Loucy (cell line): ENCODE results near the gene NINL.
A peak's percentile ranks its signal among the peaks of the same experiment; 100 is the strongest.

ENCODE experiments used
- H2AFZ ChIP-seq: fragments of 200-600 bp; sonication (generic); 2 replicates; pipeline ENCODE4 v1.6.0; 2016; ENCODE audit warnings: antibody characterized with exemption, mild to moderate bottlenecking, low read length, moderate library complexity
- H3F3A ChIP-seq: fragments of 200-600 bp; 2 replicates; pipeline ENCODE4 v1.6.0; 2016; ENCODE audit warnings: antibody characterized with exemption, low read depth, mild to moderate bottlenecking
- H3K27me3 ChIP-seq: fragments of 200-600 bp; sonication (generic); 2 replicates; pipeline ENCODE4 v1.6.1; 2014; ENCODE audit warnings: low read length, mild to moderate bottlenecking; ENCODE audit not compliant: insufficient read depth, poor library complexity, severe bottlenecking
- H3K36me3 ChIP-seq: fragments of 200-600 bp; sonication (generic); 2 replicates; pipeline ENCODE4 v1.6.1; 2016; ENCODE audit warnings: low read length; ENCODE audit not compliant: insufficient read depth
- H3K4me1 ChIP-seq: fragments of 200-600 bp; sonication (generic); 2 replicates; pipeline ENCODE4 v1.5.1; 2014; ENCODE audit warnings: low read length, mild to moderate bottlenecking; ENCODE audit not compliant: insufficient read depth, poor library complexity, severe bottlenecking
- H3K4me2 ChIP-seq: fragments of 200-600 bp; sonication (generic); 2 replicates; pipeline ENCODE4 v1.6.0; 2014; ENCODE audit warnings: antibody characterized with exemption, low read length, low read depth, mild to moderate bottlenecking; ENCODE audit not compliant: poor library complexity, severe bottlenecking
- H3K4me3 ChIP-seq: fragments of 200-600 bp; sonication (generic); 2 replicates; pipeline ENCODE4 v1.5.1; 2014; ENCODE audit warnings: low read length, mild to moderate bottlenecking, mixed read lengths; ENCODE audit not compliant: poor library complexity, severe bottlenecking
- H3K79me2 ChIP-seq: fragments of 200-600 bp; sonication (generic); 2 replicates; pipeline ENCODE4 v1.6.1; 2014; ENCODE audit warnings: low read length; ENCODE audit not compliant: insufficient read depth
- H3K9ac ChIP-seq: fragments of 200-600 bp; sonication (generic); 2 replicates; pipeline ENCODE4 v1.6.0; 2014; ENCODE audit warnings: mild to moderate bottlenecking, low read depth, low read length, moderate library complexity; ENCODE audit not compliant: poor library complexity, severe bottlenecking
- H3K9me2 ChIP-seq: fragments of 200-600 bp; sonication (generic); replicated peaks from 2 replicates; pipeline ENCODE4 v1.6.1; 2016; ENCODE audit warnings: low read depth, low read length, mixed read lengths
- H3K9me3 ChIP-seq: fragments of 200-600 bp; sonication (generic); 2 replicates; pipeline ENCODE4 v1.6.1; 2014; ENCODE audit warnings: mild to moderate bottlenecking, antibody characterized with exemption, low read length, low read depth; ENCODE audit not compliant: insufficient read depth
- H4K20me1 ChIP-seq: fragments of 200-600 bp; sonication (generic); 2 replicates; pipeline ENCODE4 v1.6.0; 2014; ENCODE audit warnings: antibody characterized with exemption, low read length, mild to moderate bottlenecking; ENCODE audit not compliant: insufficient read depth, poor library complexity, severe bottlenecking
- EZH2phosphoT487 ChIP-seq: fragments of 200-600 bp; IDR thresholded peaks from 2 replicates; pipeline ENCODE4 v1.6.1; 2018; ENCODE audit warnings: antibody characterized with exemption, mild to moderate bottlenecking, moderate library complexity, borderline replicate concordance
- TF ChIP-seq, protein P1 (sequence below): fragments of 200-600 bp; sonication (generic); conservative IDR thresholded peaks from 2 replicates; pipeline ENCODE4 v1.5.1; 2014; ENCODE audit warnings: mild to moderate bottlenecking, antibody characterized with exemption, low read length

Gene NINL

DNA sequence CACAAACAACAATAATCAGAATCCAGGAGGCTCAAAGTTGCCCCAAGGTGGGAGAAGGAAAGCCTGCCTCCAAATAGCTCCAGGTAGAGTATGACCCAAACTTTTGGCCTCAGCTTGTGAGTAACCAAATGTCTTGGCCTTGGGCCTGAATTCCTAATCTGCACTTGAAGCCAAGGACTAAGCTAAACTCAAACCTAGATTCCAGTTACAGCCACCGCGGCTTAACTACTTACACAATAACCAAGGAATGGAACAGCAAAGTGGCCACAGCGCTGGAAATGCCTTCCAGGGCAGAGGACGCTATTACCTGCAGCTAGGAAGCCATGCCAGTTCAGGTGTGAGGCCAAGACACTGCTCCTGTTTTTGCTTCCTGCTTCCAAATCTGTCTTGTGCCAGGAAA, 4.6 kb downstream of the NINL start:
- Histone ChIP-seq H4K20me1 (peaks cover 53% of the 10 kb centered on the region), H3K9me3 (no peaks in the 10 kb centered on the region), H3K4me2 (peak overlapping the region; percentile 81), H3F3A (0 out of 2 replicates have a peak, but pooled peaks cover 2% of the 10 kb centered on the region), H3K9ac (no peak overlapping the region), H2AFZ (no peak overlapping the region), H3K9me2 (no peaks in the 10 kb centered on the region), H3K27me3 (no peaks in the 10 kb centered on the region), H3K36me3 (no peaks in the 10 kb centered on the region), H3K79me2 (peaks cover 88% of the 10 kb centered on the region), H3K4me1 (peaks cover 39% of the 10 kb centered on the region), H3K4me3 (no peak overlapping the region)
- TF ChIP-seq, protein P1, sequence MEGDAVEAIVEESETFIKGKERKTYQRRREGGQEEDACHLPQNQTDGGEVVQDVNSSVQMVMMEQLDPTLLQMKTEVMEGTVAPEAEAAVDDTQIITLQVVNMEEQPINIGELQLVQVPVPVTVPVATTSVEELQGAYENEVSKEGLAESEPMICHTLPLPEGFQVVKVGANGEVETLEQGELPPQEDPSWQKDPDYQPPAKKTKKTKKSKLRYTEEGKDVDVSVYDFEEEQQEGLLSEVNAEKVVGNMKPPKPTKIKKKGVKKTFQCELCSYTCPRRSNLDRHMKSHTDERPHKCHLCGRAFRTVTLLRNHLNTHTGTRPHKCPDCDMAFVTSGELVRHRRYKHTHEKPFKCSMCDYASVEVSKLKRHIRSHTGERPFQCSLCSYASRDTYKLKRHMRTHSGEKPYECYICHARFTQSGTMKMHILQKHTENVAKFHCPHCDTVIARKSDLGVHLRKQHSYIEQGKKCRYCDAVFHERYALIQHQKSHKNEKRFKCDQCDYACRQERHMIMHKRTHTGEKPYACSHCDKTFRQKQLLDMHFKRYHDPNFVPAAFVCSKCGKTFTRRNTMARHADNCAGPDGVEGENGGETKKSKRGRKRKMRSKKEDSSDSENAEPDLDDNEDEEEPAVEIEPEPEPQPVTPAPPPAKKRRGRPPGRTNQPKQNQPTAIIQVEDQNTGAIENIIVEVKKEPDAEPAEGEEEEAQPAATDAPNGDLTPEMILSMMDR = no peak
- TF ChIP-seq EZH2phosphoT487 = no peak

DNA sequence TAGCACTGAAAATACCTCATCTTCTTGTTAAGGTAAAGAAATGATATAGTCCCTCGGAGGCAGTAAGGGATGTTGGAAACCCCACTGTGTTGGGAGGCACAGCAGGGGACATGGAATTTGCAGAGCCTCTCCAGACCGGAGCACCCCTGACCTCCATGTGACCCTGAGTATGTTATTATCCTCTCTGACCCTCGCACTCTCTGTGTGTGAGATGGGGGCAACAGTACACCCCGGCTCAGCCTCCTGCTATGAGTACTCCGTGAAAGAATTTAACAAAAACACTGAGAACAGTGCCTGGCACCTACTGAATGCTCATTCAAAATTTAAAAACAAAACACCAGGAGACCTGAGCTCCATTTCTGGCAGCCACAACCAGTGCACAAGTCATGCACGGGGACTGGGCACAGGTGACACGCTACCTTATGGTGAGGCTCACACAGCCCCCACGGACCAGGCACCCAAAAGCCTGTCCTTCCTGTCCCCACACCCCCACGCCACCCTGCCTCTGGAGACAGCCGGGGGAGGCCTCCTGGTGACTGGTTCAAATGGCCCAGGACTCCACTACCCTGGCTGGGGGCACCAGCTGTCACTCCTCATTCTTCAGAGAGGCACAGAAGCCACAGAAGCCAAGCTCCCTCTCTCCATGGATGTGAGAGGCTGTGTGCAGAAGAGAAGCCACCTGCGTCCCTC, 6.1 kb downstream of the NINL start:
- no peak overlapping the region for H3K9ac ChIP-seq
- peaks cover 45% of the 10 kb centered on the region for H3K4me1 ChIP-seq
- H3K4me2 ChIP-seq = peak overlapping the region; percentile 27
- TF ChIP-seq, protein P1 = no peak
- no peak for TF ChIP-seq EZH2phosphoT487
- peaks cover 61% of the 10 kb centered on the region for H4K20me1 ChIP-seq
- no peaks in the 10 kb centered on the region for H3F3A ChIP-seq
- no peaks in the 10 kb centered on the region for H3K9me3 ChIP-seq
- H3K9me2 ChIP-seq = no peaks in the 10 kb centered on the region
- H3K27me3 ChIP-seq = no peaks in the 10 kb centered on the region
- no peak overlapping the region for H2AFZ ChIP-seq
- H3K4me3 ChIP-seq = no peak overlapping the region
- no peaks in the 10 kb centered on the region for H3K36me3 ChIP-seq
- H3K79me2 ChIP-seq = peaks cover 97% of the 10 kb centered on the region

DNA sequence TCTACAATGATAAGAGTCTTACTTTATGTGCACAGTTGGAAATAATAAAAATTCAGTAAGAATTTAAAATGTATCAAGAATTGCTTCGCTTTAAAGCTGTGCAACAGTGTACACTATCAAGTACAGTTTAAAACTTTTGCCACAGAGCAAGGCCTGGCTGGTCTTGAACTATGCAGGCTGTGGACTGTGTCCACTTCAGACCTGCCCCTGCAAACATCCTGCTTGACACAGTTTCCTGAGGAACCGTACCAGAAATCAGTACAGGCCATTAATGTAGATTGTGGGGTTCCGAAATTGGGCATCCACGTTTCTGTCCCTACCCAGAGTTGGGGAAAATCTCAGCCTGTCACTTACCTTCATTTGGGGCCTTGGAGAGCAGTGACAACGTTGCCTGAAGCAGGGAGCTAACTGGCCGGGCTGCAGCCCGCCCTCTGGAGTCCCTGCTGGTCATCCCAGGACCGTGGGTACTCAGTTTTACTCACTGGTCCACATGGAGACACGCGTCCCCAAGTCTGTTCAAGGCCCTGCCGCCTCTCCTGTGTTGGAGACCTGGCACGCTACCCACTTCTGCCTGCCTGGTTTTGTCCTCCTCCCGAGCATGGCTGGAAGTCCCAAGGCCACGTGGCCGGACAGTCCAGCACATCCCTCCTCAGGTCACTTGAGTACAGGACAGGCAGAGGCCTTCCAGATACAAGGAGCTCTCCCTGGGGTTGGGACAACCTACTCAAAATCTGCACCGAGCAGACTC, 8.4 kb downstream of the NINL start:
- Histone ChIP-seq H3K4me2 (no peak overlapping the region), H3K79me2 (peaks cover 94% of the 10 kb centered on the region), H2AFZ (no peak overlapping the region), H3K9ac (no peak overlapping the region), H3K4me1 (peaks cover 28% of the 10 kb centered on the region), H3K9me3 (no peaks in the 10 kb centered on the region), H3K9me2 (no peaks in the 10 kb centered on the region), H4K20me1 (peaks cover 53% of the 10 kb centered on the region), H3K27me3 (no peaks in the 10 kb centered on the region), H3K4me3 (no peak overlapping the region), H3F3A (no peaks in the 10 kb centered on the region), H3K36me3 (no peaks in the 10 kb centered on the region)
- TF ChIP-seq, protein P1 = no peak
- no peak for TF ChIP-seq EZH2phosphoT487
